HG02884 (cell line): ENCODE results near the gene PAM.

ENCODE experiments used
- ATAC-seq: cut with Tn5 transposase; IDR thresholded peaks from one replicate; pipeline ENCODE4 v1.9.1; 2021; ENCODE audit warnings: mild to moderate bottlenecking, moderate library complexity; ENCODE audit not compliant: unreplicated experiment

PAM gene

DNA sequence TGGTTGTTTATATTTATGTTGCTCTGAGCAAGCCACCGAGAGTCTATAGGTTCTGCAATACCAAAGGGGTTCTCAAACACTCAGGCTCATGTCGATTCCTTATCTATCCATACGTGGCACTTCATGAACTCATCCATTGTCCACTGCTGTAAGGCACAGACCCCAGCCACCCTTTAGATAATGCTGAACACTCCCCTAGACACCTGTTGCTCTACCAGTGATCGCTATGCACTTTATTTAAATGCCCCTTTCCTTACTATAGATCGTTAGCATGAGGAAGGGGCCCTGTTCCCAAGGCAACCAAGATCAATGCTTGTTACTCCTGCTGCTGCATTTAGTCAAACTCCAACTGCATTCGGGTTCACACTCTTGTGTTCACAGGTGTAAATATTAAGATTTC, 171.9 kb downstream of the PAM start:
- ATAC-seq = no peak

DNA sequence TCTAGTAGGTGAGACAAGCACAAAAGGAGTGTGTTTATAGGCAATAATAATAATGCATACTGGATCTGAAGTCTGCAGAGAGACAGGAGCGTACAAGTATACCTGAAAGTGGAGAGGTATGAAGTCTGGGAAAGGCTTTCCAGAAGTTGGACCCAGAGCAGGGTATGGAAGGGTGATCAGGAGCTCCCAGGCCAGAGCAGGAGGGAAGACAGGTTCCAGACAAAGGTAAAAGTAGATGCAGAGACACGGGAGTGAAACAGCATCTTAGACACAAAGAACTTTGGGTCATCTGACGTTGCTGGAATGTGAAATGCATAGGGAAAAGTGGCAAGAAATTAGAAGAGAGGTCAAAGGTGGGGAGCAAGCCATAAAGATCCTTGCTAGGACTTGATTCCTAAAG, 175.1 kb downstream of the PAM start:
- no peak for ATAC-seq

DNA sequence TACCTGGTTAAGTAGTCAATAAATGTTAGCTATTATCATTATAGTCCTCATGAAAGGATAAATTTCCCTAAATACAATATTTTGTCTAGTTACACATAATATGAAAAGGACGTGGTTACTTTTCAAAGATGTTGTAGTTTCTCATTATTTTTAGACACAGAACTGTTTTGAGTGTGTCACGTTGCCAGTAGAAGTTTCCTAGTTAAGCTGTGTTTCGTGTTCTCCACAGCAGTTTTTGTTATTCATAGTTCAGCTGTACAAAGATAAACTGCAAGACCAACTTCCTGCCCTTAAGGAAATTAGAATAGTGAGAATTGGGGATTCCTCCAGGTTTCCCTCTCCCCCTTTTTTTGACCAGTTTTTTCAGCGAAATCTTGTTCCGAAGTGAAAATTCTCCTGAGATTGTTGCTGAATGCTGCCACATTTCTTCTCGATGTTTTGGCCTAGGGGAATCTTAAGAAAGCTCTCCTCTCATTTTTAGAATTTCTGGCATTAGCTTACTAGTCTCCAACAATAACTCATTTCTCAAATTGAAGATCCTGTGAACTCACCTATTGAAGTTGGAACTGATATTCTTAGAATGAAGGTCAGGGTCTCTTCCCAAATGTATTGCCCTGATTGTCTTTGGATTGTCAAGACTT, 176.1 kb downstream of the PAM start:
- ATAC-seq = peak; percentile 54

DNA sequence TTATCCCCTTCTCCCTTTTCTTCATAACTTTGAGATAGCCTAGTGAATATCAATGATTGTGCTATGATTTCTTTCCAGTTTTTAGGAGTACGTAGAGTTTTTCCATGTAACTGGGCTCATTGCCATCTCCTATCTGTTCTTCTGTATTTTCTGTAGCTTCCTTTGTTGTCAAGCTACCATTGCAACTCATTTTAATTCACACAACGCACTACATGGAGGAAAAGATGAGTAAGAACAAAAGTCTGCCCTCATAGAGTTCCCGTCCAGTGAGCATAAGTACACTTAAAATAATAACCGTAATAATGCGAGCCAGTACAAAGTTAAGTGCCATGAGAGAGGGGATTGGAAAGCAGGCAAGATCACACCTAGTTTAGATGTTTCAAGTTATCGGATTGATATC, 177.7 kb downstream of the PAM start:
- peak; percentile 76 for ATAC-seq

DNA sequence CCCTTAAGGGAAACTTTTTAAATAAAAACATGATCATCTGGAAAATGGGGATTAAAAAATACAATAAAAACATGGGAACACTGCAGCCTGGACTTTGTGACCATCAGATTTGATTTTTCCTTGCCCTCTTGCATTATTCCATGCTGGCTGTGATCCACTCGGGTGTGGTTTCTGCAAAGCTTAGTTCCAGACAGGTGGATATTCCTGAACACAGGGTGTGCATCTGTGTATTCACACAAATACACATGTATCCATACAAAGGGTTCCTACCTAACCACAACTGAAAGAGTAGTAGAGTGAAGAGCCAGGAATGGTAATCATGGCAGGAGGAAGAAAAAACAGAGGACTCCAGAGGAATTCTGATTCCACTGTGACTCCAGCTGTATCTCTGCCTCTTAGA, 178.2 kb downstream of the PAM start:
- no peak for ATAC-seq

DNA sequence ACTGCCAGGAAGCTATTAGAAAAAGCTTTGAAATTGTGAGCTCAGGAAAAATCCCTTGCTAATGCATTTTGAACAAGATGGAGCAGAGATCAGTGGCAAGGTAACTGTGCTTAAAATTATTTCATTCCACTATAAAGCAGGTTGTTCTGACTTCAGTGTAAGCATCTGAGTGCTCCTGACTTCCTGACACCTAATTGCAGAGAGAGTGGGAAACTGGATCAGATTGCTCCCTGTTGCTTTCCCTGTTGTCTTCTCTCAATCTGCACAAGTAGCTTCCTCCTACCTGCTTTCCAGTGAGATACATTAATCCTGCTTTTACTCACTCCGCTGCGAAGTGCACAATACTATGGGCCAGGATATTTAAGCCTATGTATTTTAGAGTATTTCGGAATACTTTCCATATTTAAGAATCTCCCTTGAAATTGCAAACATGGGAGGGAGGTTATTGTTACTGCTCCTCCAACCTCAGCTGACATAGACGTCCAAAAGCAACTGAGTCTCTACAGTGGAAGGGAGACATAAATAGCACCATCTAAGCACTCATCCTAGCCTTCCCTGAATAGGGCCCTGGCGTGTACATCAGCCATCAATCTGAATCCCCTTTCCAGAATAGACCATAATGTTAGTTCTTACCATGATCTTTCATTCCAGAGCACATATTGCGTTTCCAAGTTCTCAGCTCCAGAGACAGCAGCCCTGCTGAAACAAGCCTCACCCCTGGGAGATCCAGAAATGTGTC, 178.8 kb downstream of the PAM start:
- no peak for ATAC-seq

DNA sequence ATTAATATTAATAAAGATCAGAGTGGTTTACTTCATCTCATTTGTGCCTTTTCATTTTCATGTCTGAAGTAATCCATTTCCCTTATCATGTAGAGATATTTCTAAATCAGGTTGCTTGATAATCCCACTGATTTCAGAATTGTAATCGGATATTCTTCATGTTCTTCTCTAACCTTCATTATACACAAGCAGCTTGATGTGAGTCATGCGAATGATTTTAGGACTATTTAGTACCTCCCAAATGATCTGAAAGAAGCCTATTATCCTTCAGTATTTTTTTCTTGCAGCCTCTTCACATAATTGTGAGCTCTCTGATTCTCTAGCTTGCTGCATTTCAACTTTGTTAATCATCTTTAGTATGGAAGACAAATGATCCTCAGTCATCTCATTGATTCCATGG, 182.8 kb downstream of the PAM start:
- no peak for ATAC-seq

DNA sequence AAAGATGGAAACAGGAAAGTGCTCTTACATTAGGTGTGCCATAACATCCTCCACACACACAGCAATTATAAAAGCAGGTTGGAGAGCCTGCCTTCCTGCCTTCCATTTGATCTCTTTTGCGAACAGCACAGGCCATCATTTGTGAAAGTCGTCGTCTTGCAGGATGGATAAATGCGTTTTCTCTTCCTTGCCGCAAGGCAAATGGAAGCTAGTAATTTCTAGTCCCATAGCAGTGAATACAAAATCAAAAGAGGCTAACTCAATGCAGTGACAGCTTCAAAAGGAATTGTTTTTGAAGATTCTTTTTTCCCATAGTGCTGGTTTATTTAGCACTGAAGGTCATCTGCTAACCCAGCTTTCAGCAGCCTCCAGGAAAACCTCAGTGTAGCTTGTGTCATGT, 186.0 kb downstream of the PAM start:
- ATAC-seq = no peak

DNA sequence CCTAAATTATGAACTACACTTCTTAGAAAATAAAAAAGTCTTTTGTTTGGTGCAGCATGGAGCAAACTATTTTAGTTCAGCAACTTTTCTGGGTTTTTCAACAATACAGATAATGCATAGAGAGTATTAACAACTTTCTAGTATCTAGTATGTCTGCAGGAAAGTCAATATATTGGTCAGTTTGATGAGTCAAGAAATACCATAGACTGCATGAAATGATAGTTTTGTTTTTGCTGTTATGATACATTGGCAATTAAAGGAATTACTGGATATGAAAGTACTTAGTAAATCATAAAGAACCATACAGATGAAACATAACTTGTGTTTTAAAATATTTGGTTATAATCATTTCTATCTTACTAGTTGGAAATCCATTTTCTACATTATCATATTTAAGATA, 191.3 kb downstream of the PAM start:
- no peak for ATAC-seq

DNA sequence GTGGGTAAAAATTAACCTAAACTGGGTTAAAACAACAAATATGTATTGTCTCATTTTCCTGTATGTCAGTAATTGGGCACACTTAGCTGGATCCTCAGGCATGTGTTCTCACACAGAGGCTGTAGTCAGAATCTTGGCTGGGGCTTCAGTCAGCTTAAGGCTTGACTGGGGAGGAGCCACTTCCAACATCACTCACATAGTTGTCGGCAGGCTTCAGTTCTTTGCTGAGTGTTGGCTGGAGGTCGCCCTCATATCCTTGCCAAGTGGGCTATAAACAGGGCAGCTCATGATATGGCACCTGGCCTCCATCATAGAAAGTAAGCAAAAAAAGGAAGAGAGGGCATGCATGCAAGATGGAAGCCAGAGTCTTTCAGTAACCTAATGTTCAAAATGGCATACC, 191.9 kb downstream of the PAM start:
- ATAC-seq = no peak

DNA sequence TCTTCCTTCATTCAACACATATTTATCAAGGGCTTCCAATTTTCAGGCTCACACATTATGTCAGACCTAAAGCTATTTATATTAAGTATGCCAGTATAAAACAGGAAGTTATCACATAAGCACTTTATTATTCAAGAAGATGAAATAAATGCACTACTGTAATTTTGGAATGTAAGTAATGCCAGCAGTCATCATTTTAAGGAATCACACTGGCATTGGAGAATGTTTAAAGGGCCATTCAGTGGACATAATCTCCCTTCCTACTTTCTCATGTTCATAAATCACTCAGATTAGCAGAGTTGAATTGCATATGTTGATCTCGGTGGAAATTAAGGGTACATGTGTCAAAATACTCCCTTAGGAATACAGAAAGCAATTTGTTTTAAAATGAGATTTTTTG, 200.4 kb downstream of the PAM start:
- no peak for ATAC-seq

DNA sequence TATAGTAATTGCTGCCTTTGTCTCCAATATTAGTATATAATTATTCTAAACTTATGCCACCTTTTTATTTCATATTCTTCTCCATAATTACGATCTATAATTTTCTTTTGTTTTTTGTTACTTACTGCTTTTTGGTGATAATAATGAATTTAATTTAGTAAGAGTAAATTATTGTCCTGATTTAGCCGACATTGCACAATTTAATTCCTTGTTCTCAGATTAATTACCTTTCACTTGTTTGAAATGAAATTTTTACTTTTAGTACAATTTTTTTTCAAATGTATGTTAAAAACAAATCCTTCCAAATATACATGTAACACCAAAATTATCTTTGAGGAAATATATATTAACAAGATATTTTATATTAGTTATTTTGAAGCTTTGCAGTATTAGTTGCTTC, 201.5 kb downstream of the PAM start:
- ATAC-seq = no peak

DNA sequence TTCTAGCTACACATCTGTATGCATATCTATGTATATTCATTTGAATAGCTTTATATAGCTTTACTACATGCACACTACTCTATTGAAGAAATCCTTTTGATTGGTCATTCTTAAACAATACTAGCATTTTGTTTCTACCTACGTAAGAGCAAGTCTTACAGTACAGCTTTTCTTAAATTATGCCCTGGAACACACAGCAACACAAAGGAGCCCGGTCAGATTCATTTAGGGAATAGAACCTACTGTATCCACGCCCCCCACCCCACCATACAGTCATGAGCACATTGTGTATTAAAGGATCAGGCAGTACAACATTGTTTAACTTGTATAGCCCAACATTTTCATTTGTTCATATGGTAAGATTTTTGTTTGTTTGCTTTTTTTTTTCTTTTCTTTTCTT, 202.0 kb downstream of the PAM start:
- no peak for ATAC-seq

DNA sequence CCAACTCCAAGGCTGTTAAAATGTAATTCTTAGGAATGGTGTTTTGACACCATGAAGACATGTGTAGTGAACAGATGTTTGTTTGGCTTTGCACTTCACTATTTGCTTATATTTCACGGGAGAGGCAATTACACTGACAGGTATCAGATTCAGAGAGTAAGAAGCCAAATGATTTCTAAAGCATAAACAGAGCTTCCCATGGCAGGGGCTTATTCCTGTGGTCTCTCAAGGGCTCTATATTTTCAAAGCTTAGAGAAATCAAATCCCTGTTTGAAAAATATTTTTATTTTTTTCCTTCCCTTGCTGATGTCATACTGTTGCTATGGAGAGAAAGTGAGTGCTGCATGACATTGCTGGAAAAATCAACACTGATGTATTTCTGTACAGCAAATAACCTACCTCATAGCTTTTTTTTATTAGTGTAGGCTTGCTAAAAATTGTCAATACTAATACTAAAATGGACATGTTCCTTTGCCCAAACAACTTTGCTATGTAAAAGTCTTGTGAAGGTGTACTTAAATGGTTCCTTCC, 203.4 kb downstream of the PAM start:
- ATAC-seq = peak; percentile 32

DNA sequence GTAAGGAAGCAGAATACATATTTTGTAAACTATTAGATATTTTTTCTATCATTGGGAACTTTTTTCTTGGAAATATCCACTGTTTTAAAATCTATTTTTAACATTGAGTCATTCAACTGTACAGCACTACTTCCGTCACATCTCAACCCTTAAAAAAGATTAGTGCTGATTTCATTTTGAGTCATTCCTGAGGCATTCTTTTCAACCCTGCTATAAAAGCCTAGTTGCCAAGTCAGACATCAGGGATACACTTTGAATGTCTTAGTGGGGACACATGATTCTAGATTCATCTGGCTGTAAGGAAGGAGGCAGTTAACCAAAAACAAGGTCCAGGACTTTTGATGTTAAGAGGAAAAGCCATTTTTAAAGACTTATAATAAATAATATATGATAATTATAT, 203.9 kb downstream of the PAM start:
- peak; percentile 79 for ATAC-seq

DNA sequence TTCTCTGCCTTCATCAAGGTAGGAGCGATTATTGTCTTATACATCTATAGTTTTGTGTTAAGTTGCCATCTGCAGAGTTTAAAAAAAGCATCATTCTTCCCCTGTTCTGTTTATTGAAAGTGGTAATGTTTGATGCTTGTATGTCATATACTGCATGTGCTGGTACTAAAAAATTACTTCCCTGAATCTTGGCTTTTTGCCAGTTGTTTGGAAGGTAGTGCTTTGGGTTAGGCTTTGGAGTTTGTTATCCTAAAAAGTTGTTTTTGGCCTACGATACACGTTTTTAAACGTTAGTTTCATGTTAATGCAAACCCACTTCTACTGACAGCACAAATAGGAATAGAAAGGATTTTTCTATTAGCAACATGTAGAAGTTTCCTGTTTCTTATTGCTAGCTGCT, 206.6 kb downstream of the PAM start:
- ATAC-seq = no peak

DNA sequence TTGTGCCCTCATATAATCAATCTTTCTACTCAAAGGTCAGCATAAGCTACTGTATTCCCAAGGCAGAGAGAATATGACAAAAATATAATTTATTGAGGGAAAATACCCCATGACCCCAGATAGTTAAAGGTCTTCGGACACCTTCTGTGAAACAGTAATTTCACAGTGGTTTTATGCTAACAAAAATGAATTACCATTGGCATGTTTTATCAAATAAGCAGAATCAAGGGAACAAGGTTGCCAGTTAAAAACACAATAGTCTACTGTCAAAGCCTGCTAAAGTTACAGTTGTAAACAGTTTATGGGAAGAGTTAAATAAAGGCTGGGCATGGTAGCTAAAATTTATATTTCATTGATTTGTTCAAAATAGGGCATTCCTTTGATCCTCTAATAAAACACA, 210.5 kb downstream of the PAM start:
- no peak for ATAC-seq

DNA sequence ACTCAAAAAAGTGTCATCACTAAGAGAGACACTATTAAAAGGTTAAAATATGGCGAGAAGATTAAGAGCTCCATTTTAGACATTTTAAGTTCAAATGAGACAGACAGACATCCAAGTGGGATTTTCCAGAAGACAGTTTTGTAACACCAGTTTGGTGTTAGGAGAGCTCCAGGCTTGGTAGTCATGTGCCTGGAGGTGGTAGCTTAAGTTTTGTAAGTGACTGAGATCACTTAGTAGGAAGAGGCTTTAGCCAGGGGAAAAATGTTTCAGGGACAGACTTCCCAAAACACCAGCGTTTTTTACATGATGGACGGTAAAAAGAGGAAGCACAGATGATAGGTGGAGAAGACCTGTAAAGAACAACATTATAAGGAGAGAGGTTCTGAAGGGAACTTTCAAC, 214.5 kb downstream of the PAM start:
- no peak for ATAC-seq

DNA sequence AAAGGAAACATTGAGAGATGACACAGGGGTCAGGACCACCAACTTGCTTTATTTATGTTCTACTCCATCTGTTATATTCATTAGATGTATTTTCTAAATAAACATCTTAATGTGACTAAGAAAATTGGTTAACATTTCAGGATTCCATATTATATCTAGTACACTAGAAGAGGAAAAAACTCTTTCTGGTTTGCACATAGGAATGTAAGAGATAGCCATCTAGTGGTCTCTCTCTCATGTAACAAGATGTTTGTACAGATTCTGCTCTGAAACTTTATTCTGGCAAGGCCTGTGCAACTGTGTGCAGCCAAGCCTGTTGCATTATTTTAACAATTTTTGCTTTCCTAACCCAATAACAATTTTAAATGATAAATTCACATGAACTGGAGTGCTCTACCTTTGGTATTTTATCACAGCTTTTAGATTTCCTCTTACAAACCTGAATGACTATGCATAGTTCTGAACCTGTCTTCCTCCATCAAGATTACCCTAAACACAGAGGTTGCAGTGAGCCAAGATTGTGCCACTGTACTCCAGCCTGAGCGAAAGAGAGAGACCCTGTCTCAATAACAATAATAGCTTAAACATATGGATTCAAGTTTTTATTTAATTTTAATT, 216.7 kb downstream of the PAM start:
- peak; percentile 71 for ATAC-seq

DNA sequence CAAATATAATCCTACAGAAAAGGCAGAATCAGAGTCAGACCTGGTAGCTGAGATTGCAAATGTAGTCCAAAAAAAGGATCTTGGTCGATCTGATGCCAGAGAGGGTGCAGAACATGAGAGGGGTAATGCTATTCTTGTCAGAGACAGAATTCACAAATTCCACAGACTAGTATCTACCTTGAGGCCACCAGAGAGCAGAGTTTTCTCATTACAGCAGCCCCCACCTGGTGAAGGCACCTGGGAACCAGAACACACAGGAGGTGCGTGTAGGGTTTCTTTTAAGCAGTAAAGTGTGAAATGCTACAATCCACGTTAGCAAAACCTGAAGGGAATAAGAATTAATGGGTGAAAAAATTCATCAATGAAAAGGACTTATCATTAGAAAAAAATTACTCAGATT, 219.1 kb downstream of the PAM start:
- ATAC-seq = no peak

DNA sequence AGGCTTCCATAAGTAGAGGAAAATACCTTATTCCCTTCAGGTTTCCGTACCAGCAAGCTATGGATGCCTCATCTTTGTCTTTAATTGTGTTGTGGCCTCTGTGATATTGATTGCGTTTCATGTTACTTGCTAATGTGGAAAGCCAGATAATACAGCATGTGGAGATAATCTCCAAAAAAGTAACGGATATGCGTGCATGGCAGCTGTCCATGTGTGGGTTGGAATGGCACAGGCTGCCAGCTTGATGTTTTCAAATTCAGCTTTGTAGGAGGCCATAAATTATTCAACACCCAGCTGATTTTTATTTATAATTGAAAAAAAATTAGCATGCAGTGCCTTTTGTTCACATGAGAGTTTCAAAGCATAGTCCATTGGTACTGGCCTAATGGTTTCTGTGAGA, 219.9 kb downstream of the PAM start:
- ATAC-seq = no peak

DNA sequence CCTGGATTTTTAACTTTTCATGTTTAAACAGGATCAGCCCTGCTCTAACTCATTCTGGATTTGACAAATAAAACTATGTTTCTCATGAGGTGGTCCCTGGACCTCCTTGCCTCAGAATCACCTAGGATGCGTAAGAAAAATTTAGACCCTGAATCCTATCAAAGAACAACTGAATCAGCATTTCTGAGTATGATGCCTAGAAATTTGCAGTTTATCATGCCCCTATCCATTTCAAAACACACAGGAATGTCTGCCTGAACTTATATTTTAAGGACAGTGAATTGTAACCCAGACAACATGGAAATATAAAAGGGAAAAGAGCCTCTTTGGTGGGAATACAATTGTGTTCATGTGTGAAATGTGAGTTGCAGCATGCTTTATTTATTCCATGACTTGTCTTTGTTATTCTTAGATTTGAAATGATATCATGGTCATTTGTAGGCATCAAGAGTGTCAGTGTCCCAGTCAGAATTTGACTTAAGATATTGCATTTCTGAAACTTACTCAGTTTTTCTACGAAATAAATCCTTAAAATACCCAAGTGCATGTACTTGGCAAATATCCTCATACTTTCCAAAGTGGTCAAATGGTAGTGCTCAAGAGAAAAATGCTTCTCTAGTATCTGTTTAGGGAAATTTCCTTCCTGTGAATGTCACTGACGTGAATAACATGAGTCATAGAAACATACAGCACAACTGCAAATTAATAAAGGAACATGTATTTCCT, 220.5 kb downstream of the PAM start:
- ATAC-seq = no peak
